ENCODE measurements around the gene GGN.
"Not testable (repeated sequence)": the region's sequence is repeated elsewhere in the genome, so short reads cannot be mapped to it uniquely, and the experiment has no call there.

GRCh38 chr19:38411898-38412297, 24.1 kb upstream of the GGN start:
- TF ChIP-seq, protein P1, sequence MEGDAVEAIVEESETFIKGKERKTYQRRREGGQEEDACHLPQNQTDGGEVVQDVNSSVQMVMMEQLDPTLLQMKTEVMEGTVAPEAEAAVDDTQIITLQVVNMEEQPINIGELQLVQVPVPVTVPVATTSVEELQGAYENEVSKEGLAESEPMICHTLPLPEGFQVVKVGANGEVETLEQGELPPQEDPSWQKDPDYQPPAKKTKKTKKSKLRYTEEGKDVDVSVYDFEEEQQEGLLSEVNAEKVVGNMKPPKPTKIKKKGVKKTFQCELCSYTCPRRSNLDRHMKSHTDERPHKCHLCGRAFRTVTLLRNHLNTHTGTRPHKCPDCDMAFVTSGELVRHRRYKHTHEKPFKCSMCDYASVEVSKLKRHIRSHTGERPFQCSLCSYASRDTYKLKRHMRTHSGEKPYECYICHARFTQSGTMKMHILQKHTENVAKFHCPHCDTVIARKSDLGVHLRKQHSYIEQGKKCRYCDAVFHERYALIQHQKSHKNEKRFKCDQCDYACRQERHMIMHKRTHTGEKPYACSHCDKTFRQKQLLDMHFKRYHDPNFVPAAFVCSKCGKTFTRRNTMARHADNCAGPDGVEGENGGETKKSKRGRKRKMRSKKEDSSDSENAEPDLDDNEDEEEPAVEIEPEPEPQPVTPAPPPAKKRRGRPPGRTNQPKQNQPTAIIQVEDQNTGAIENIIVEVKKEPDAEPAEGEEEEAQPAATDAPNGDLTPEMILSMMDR (IDR thresholded peaks at IDR 0.05) = not testable (repeated sequence)
- TF ChIP-seq FOXM1 (IDR thresholded peaks at IDR 0.05; ENCODE audit: low read depth); GATA2 (CRISPR knock-in tag; IDR thresholded peaks at IDR 0.05); YY1 (IDR thresholded peaks at IDR 0.05; ENCODE audit: low read depth); POLR2AphosphoS5 (IDR thresholded peaks at IDR 0.05; ENCODE audit: low read depth, low read length); RAD21 (IDR thresholded peaks at IDR 0.05; ENCODE audit: low read length); NRF1 (IDR thresholded peaks at IDR 0.05; ENCODE audit: low read depth, low read length); ELF1 (IDR thresholded peaks at IDR 0.05); JUND (IDR thresholded peaks at IDR 0.05); USF1 (IDR thresholded peaks at IDR 0.05; ENCODE audit: borderline replicate concordance, low read depth); EZH2phosphoT487 (IDR thresholded peaks at IDR 0.05; ENCODE audit: borderline replicate concordance, low read depth); MXI1 (IDR thresholded peaks at IDR 0.05; ENCODE audit: low read depth, low read length): not testable (repeated sequence)
- TF ChIP-seq, protein P2, sequence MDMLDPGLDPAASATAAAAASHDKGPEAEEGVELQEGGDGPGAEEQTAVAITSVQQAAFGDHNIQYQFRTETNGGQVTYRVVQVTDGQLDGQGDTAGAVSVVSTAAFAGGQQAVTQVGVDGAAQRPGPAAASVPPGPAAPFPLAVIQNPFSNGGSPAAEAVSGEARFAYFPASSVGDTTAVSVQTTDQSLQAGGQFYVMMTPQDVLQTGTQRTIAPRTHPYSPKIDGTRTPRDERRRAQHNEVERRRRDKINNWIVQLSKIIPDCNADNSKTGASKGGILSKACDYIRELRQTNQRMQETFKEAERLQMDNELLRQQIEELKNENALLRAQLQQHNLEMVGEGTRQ (IDR thresholded peaks at IDR 0.05; ENCODE audit: borderline replicate concordance, low read depth, low read length) = not testable (repeated sequence)

Measured in SK-N-SH (cell line).